ENCODE results near the gene TTLL6.

GRCh38 chr17:48748718-48749566 lies 68.1 kb downstream of the TTLL6 start:
- TF ChIP-seq CTCF (IDR thresholded peaks at IDR 0.05) = no peak
- TF ChIP-seq EP300 (IDR thresholded peaks at IDR 0.05) = no peak

All from esophagus muscularis mucosa (tissue), 3 donors.